Naive thymus-derived CD8-positive, alpha-beta T cell (primary cell): Measurements from ENCODE around the gene CHST3. TPM values are rescaled to one million over a fixed set of nuclear protein-coding genes. Genes with fewer than 3 reads are reported as not detected.
"Not testable (repeated sequence)": the region's sequence is repeated elsewhere in the genome, so short reads cannot be mapped to it uniquely, and the experiment has no call there.

Experiments used
- ATAC-seq, 2 donors: fragments of 150-1000 bp; cut with Tn5 transposase in 1 of 2; sonication (Bioruptor Pico), chemical (Tn5 transposase) in 1 of 2; 1 replicate in 1 of 2; 2 replicates in 1 of 2; pipeline ENCODE4 v1.10.0; 2021; ENCODE audit warnings: mild to moderate bottlenecking in 2 of 2, moderate library complexity in 2 of 2
- POLR2A ChIA-PET: fragments of 350-600 bp; sonication (Branson Sonifier 250); formaldehyde crosslinking; loops from one replicate; lab custom pipeline; 2021; ENCODE audit warnings: antibody characterized with exemption; lab: Charles Lee
- DNase-seq, 10 donors: peaks; one replicate each; pipeline versions ENCODE4 v3.0.0 to v3.0.0-alpha.2; 2020 to 2022
- H3K27ac Mint-ChIP-seq, 10 donors: one replicate each; pipeline ENCODE4 v1.8.0; 2020 to 2022; ENCODE audit warnings: mild to moderate bottlenecking in 10 of 10, mixed read lengths in 10 of 10, moderate library complexity in 4 of 10, inconsistent platforms in 1 of 10
- H3K27me3 Mint-ChIP-seq, 5 donors: one replicate each; pipeline ENCODE4 v1.8.0; 2021 to 2022; ENCODE audit warnings: mixed read lengths in 5 of 5
- H3K36me3 Mint-ChIP-seq, 3 donors: one replicate each; pipeline ENCODE4 v1.8.0; 2020 to 2022; ENCODE audit warnings: mixed read lengths in 3 of 3, mild to moderate bottlenecking in 2 of 3, inconsistent platforms in 1 of 3
- H3K4me1 Mint-ChIP-seq, 4 donors: one replicate each; pipeline ENCODE4 v1.8.0; 2021 to 2022; ENCODE audit warnings: mixed read lengths in 4 of 4
- H3K4me3 Mint-ChIP-seq, 10 donors: one replicate each; pipeline ENCODE4 v1.8.0; 2020 to 2022; ENCODE audit warnings: mild to moderate bottlenecking in 10 of 10, mixed read lengths in 10 of 10, moderate library complexity in 6 of 10, inconsistent platforms in 1 of 10
- H3K9me3 Mint-ChIP-seq, 9 donors: one replicate each; pipeline ENCODE4 v1.8.0; 2020 to 2022; ENCODE audit warnings: mixed read lengths in 9 of 9, mild to moderate bottlenecking in 3 of 9, inconsistent platforms in 1 of 9, moderate library complexity in 1 of 9
- polyA plus RNA-seq, 3 donors: library from polyadenylated mRNA; unstranded; fragments of 300-500 nt; fragmentation: Illumina TruSeq; gene quantifications; one replicate each; pipeline ENCODE4 v1.2.3, GENCODE V29; 2021
- total RNA-seq, 8 experiments: library from RNA in 2 of 8; stranded (reverse) in 2 of 8; gene quantifications; one replicate each; pipeline ENCODE4 v1.2.3 and lab custom pipeline; 2021 to 2026

Gene CHST3
- total and polyA plus RNA-seq, 5 experiments from 2014 or later = not detected

DNA sequence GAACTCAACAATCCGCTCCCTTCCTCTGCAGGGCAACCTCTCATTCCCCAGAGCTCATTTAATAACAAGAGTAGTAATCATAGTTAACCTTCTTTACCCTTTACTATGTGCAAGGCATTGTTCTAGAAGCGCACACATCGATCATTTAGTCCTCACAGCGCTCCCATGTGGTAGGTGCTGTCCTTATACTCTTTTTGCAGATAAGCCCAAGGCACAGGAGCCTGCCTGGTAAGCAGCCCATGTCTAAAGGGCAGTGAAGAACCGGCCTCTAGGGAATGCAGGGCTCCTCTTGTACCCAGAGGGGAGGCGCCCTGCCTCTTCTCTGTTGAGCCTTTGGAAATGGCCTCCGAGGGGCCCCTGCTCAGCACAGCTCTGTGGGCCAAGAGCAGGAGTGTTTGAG is 14.3 kb downstream of the CHST3 start:
- no peak for ATAC-seq
- H3K36me3 Mint-ChIP-seq = no peaks in the 10 kb centered on the region
- no peak overlapping the region for H3K4me3 Mint-ChIP-seq
- H3K4me1 Mint-ChIP-seq = peaks cover 2 to 11% (median 4%) of the 10 kb centered on the region in 4 donors
- H3K27me3 Mint-ChIP-seq = no peaks in the 10 kb centered on the region
- POLR2A ChIA-PET = no interaction called here
- no peak overlapping the region for H3K27ac Mint-ChIP-seq
- no peak for DNase-seq
- H3K9me3 Mint-ChIP-seq = no peaks in the 10 kb centered on the region

DNA sequence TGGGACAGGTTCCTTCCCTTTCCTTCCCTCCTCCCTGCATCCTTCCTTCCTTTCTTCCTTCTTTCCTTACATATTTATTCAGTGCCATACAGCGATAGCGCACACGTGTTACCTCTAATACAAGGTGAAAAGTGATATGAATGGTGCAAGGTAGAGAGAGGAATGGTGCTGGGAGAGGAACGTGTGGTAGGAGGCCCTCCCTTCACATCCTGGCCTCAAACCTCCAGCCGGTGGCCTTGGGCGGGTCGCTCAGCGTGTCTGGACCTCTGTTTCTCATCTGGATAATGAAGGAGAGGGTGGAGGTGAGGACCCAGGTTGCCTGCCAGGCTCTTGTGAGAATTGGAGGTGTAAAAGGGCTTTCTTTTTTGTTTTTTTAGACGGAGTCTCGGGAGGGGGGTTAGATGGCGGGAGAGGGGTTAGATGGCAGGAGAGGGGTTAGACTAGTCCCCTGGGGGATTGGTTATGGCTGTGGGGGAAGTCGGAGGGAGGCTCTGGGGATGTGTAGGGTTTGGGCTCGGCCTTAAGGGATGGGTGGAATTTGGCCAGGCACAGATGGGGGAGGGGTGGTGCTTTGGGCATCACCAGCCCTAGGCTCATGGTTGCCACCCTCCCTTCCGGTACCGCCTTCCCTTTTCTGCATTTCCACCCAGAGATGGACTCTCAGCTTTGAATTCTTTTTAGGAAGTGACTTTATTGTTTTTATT is 14.9 kb downstream of the CHST3 start:
- H3K4me1 Mint-ChIP-seq = peaks cover 0 to 4% (median under 1%) of the 10 kb centered on the region in 4 donors
- H3K27me3 Mint-ChIP-seq = no peaks in the 10 kb centered on the region
- H3K36me3 Mint-ChIP-seq = no peaks in the 10 kb centered on the region
- no peak overlapping the region for H3K27ac Mint-ChIP-seq
- no peaks in the 10 kb centered on the region for H3K9me3 Mint-ChIP-seq
- no peak for DNase-seq
- H3K4me3 Mint-ChIP-seq = no peak overlapping the region
- no peak for ATAC-seq
- POLR2A ChIA-PET = no interaction called here

DNA sequence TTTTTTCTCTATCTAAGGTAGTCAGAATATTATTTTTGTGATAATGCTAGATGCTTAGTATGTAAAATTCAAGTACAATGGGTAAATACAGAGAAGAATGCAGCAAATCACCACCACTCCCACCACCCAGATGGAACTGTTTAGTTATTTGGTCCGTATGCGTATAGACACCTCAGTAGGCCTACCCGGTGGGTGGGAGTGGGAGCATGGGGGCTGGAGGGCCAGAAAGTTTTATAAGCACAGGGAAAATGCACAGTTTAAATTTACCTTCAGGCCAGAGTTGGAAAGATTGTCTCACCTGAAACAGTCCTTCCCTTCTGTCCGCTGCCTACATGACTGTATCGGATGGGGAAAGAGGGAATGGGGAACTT is 15.5 kb downstream of the CHST3 start:
- Mint-ChIP-seq H3K4me3 (no peak overlapping the region), H3K27ac (no peak overlapping the region), H3K36me3 (no peaks in the 10 kb centered on the region), H3K9me3 (no peaks in the 10 kb centered on the region), H3K4me1 (no peaks in the 10 kb centered on the region), H3K27me3 (no peaks in the 10 kb centered on the region)
- DNase-seq (no peak), ATAC-seq (no peak)
- POLR2A ChIA-PET = no interaction called here

DNA sequence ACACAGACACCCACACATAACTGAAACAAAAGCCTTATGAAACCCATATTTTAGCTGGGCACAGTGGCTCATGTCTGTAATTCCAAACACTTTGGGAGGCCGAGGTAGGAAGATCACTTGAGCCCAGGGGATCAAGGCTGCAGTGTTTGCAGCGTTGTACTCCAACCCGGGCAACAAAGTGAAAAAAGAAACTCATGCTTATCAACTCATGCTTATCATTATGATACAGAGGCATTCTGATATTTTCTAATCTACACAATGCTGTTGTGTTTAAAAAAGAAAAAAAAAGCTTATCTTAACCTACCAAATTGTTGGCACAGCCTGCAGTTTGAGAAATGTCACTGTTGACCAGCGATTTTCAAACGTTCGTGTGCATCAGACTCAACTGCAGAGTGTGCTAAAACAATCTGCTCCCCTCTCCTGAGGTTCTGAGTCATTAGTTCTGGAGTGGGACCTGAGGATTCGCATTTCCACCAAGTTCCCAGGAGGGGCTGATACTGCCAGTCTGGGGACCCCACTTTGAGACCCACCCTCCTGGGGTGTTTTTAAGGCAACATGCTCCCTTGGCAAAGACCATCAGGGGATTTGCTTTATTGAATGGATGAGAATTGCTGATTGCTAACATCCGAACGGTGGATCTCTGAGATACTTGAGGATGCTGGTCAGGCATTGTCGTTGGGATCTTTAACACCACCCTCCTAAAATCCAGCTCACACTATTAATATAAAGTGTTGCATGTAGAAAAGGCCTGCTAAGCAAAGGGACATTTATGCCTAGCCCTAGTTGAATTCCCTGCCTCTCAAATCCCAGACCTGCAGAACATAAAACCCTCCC is 16.2 kb downstream of the CHST3 start:
- Mint-ChIP-seq H3K4me3 (no peak overlapping the region), H3K27ac (no peak overlapping the region), H3K4me1 (peaks cover 0 to 2% (median under 1%) of the 10 kb centered on the region in 4 donors), H3K36me3 (no peaks in the 10 kb centered on the region), H3K27me3 (no peaks in the 10 kb centered on the region), H3K9me3 (no peaks in the 10 kb centered on the region)
- ATAC-seq (no peak), DNase-seq (no peak)
- POLR2A ChIA-PET = no interaction called here

DNA sequence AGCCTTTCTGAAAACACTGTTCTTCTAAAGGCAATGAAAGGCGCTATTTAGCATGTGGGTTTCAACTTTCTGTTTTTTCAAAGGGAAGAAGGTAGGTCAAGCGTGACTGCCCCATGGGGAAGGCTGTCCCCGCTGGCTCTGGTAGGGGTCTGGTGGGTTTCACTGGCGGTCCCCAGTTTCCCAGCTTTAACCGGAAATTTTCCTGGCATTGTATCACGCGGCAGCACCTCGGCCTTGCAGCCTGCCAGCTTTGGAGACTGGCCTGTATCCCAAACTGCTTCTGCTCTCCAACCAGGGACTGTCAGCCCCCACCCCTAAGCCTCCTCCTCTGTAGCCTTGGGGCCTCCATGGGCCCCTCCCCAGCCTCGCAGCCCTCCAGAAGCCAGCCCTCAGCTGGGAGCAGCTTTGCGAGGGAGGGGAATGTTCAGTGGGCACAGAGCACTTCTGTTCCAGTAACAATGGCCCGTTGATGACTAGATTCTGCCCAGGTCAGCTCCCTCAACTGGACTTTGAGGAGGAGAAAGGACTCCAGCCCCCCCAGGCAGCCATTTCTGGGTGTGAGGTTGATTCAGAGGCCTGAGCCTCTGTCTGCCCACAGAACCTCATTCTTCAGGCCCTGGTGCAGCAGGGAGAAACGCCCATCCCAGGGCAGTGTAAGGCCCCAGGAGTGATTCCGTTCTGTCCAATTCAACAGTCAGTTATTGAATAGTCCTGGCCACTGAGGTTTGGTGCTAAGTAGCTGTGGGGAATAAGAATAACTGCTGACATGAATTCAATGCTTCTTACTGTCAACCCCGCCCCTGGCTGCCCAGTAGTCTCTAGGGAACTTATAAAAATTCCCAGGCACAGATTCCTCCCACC is 17.1 kb downstream of the CHST3 start:
- Mint-ChIP-seq H3K27me3 (no peaks in the 10 kb centered on the region), H3K9me3 (no peaks in the 10 kb centered on the region), H3K4me1 (peaks cover 0 to 6% (median 2%) of the 10 kb centered on the region in 4 donors), H3K27ac (no peak overlapping the region), H3K4me3 (no peak overlapping the region), H3K36me3 (no peaks in the 10 kb centered on the region)
- no peak for ATAC-seq
- DNase-seq = no peak
- POLR2A ChIA-PET = no interaction called here

DNA sequence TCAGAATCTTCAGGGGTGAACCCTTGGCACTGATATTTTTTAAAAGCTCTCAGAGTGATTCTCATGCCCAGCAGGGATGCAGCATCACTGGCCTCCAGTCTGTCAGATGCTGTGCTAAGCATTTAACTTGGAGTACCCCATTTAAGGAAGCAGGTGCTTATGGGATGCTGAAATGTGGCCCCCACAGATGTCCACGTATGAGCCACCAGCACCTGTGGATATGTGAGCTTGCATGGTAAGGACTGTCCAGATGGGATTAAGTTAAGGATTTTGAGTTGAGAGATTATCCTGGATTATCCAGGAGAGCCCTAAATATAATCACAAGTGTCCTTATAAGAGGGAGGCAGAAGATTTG is 17.7 kb downstream of the CHST3 start:
- no peak for DNase-seq
- Mint-ChIP-seq H3K4me3 (no peak overlapping the region), H3K36me3 (no peaks in the 10 kb centered on the region), H3K27ac (peak overlapping the region in 2 of 10 donors; percentile 2 to 24), H3K27me3 (no peaks in the 10 kb centered on the region), H3K4me1 (peaks cover 0 to 6% (median 2%) of the 10 kb centered on the region in 4 donors), H3K9me3 (no peaks in the 10 kb centered on the region)
- no peak for ATAC-seq
- POLR2A ChIA-PET = no interaction called here

DNA sequence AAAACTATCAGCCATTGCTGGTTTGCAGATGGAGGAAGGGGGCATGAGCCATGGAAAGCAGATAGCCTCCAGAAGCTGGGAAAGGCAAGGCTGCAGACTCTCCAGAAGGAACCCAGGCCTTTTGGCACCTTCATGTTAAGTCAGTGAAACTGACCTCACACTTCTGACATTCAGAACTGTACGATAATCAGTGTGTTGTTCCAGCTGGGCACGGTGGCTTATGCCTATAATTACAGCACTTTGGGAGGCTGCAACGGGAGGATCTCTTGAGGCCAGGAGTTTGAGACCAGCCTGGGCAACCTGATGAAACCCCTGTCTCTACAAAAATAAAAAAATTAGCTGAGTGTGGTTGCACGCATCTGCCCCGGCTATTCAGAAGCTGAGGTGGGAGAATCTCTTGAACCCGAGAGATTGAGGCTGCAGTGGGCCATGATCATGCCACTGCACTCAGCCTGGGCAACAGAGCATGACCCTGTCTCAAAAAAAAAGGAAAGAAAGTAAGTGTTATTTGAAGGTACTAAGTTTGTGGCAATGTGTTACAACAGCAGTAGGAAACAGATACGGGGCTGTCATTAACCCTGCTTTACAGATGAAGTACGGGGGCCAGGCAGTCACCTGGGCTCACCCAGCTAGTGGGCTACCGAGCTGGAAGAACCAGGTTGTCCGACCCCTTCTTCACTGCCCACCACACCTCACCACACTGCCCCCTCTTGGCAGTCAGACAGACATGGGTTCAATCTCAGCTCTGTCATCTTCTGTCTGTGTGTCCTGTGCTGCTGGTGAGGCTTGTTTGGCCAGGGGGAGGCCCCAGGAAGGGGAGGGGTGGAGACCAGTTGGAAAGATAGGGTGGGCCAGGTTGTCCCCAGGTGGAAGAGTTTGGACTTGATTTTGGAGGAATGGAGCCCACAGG is 18.3 kb downstream of the CHST3 start:
- Mint-ChIP-seq H3K36me3 (no peaks in the 10 kb centered on the region), H3K9me3 (no peaks in the 10 kb centered on the region), H3K27ac (peak overlapping the region in 1 of 10 donors; percentile 2), H3K4me1 (peaks cover 0 to 6% (median 2%) of the 10 kb centered on the region in 4 donors), H3K27me3 (no peaks in the 10 kb centered on the region), H3K4me3 (no peak overlapping the region)
- DNase-seq = no peak
- POLR2A ChIA-PET = no interaction called here
- ATAC-seq = no peak

DNA sequence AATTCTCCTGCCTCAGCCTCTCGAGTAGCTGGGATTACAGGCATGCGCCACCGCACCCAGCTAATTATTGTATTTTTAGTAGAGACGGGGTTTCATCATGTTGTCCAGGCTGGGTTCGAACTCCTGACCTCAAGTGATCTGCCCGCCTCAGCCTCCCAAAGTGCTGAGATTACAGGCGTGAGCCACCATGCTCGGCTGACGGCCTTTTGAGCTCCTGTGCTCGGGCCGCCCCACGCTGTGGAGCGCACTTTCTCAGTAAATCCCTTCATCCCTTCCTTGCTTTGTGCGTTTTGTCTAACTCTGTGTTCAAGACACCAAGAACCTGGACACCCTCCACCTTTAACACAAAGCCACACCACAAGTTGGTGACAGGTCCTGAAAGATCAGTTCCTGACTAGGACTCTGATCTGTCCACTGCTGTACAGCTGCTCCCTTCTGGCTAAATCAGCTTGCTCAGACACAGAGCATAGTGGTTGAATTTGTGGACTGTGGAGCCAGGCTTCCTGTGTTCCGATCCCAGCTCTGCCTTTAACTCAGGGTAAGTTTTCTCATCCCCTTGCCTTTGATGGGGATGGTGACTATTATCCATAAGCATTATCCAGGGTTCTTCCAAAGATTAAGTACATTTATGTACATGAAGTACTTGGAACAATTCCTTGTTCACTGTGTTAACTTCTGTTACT is 20.1 kb downstream of the CHST3 start:
- H3K4me1 Mint-ChIP-seq = peaks cover 0 to 6% (median 2%) of the 10 kb centered on the region in 4 donors
- DNase-seq = no peak
- H3K27me3 Mint-ChIP-seq = peaks cover 0 to 3% (median 0%) of the 10 kb centered on the region in 5 donors
- POLR2A ChIA-PET = no interaction called here
- H3K36me3 Mint-ChIP-seq = no peaks in the 10 kb centered on the region
- no peak for ATAC-seq
- H3K4me3 Mint-ChIP-seq = no peak overlapping the region
- H3K9me3 Mint-ChIP-seq = no peaks in the 10 kb centered on the region
- no peak overlapping the region for H3K27ac Mint-ChIP-seq

DNA sequence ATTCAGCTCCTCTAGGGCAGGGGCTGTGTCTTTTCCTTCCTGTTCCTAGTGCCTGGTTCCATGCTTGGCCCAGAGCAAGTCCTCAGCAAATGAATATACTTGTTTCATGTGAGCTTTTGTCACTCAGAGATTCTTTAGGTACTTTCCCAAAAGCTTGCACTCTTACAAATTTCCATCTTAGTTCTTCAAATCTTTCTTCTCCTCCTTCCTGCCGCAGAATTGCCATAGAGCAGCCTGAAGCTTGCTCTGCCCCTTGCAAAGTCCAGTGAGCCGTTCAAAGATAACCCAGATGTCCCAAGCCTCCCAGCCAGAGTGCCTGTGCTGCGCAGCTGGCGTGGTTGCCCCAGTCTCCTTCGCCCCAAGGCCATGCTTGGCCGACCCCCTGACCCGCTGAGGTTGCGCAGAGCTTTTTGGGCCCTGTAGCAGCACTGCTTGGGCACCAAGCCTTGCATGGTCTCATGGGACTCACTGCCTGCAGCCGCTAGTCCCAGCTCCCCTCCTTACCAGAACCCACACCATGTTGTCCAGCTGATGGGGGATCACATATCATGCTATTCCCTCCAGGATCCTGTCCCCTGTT is 20.7 kb downstream of the CHST3 start:
- DNase-seq = no peak
- Mint-ChIP-seq H3K36me3 (no peaks in the 10 kb centered on the region), H3K9me3 (no peaks in the 10 kb centered on the region), H3K27me3 (peaks cover 0 to 3% (median 0%) of the 10 kb centered on the region in 5 donors), H3K4me1 (peaks cover 0 to 11% (median 2%) of the 10 kb centered on the region in 4 donors), H3K4me3 (no peak overlapping the region), H3K27ac (peak overlapping the region in 1 of 10 donors; percentile 12)
- POLR2A ChIA-PET = no interaction called here
- no peak for ATAC-seq

DNA sequence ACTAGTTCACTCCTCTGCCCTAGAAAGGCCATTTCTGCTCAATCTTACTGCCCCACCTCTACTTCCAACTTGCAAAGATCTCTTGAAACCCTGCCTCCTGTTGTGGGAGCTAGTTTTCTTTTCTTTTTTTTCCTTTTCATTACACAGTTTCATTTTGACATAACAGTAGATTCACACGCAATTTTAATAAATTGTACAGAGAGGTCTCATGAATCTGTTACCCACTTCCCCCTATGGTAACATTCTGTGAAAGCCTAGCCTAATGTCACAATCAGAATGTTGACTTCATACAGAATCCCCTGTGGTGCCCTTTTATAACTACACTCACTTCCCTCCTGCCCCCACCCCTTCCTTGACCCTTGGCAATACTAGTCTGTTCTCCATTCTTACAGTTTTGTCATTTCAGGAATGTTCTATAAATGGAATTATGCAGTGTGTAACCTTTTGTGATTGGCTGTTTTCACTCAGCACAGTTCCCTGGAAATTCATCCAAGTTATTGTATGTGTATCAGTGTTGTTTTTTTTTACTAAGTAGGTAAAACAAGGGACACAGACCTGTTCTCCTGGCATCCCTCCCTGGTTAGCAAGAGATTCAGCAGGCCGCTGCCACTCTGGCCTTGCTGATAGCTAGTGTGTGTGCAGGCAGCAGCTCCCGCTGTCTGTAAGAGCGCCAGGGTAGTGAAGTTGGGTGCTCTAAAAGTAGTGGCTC is 21.5 kb downstream of the CHST3 start:
- peak overlapping the region in 1 of 10 donors; percentile 23 for H3K27ac Mint-ChIP-seq
- POLR2A ChIA-PET = no interaction called here
- ATAC-seq = no peak

DNA sequence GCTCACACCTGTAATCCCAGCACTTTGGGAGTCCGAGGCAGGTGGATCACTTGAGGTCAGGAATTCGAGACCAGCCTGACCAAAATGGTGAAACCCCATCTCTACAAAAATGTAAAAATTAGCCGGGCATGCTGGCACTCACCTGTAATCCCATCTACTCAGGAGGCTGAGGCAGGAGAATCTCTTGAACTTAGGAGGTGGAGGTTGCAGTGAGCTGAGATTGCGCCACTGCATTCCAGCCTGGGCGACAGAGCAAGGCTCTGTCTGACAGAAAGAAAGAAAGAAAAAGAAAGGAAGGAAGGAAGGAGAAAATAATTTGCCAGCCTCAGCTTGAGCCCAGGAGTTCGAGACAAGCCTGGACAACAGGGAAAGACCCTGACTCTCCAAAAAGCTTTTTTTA is 24.7 kb downstream of the CHST3 start:
- POLR2A ChIA-PET, H3K4me3 Mint-ChIP-seq, H3K27me3 Mint-ChIP-seq, H3K36me3 Mint-ChIP-seq, ATAC-seq, H3K27ac Mint-ChIP-seq, H3K9me3 Mint-ChIP-seq, DNase-seq: not testable (repeated sequence)
- H3K4me1 Mint-ChIP-seq = peaks cover 0 to 11% (median 2%) of the 10 kb centered on the region in 4 donors

More for the DNA sequence above, 21.5 kb downstream of the CHST3 start:
- H3K4me3 Mint-ChIP-seq = no peak overlapping the region
- peaks cover 0 to 3% (median 0%) of the 10 kb centered on the region in 5 donors for H3K27me3 Mint-ChIP-seq
- H3K4me1 Mint-ChIP-seq = peaks cover 0 to 11% (median 2%) of the 10 kb centered on the region in 4 donors
- DNase-seq = no peak
- H3K9me3 Mint-ChIP-seq = no peaks in the 10 kb centered on the region
- H3K36me3 Mint-ChIP-seq = no peaks in the 10 kb centered on the region
